GM23338 (cell line): ENCODE measurements around the gene CHCHD3.
"Not testable (repeated sequence)": the region's sequence is repeated elsewhere in the genome, so short reads cannot be mapped to it uniquely, and the experiment has no call there.

Experiments used
- CREB1 ChIP-seq: fragments of 250-450 bp; sonication (Bioruptor Pico); IDR thresholded peaks from 2 replicates; pipeline ENCODE4 v1.5.0; 2020; ENCODE audit warnings: low read depth, mild to moderate bottlenecking, moderate library complexity
- ETS1 ChIP-seq: IDR thresholded peaks from 2 replicates; pipeline ENCODE4 v1.6.1; 2016; ENCODE audit warnings: antibody characterized with exemption
- EZH2 ChIP-seq: fragments of 200-600 bp; sonication (generic); IDR thresholded peaks from one replicate; pipeline ENCODE4 v1.8.0; 2017; ENCODE audit warnings: antibody characterized with exemption, mild to moderate bottlenecking, low read depth; ENCODE audit not compliant: unreplicated experiment
- EZH2phosphoT487 ChIP-seq: fragments of 200-600 bp; sonication (generic); IDR thresholded peaks from one replicate; pipeline ENCODE4 v1.8.1; 2018; ENCODE audit warnings: antibody characterized with exemption; ENCODE audit not compliant: unreplicated experiment
- JUNB ChIP-seq: IDR thresholded peaks from one replicate; pipeline ENCODE4 v1.6.1; 2016; ENCODE audit warnings: antibody characterized with exemption; ENCODE audit not compliant: unreplicated experiment
- NANOG ChIP-seq: IDR thresholded peaks from 2 replicates; pipeline ENCODE4 v1.6.1; 2016; ENCODE audit warnings: antibody characterized with exemption, borderline replicate concordance
- POLR2AphosphoS5 ChIP-seq: IDR thresholded peaks from 2 replicates; pipeline ENCODE4 v1.6.1; 2016; ENCODE audit warnings: antibody characterized with exemption, low read depth
- ZNF331 ChIP-seq: fragments of 250-450 bp; sonication (Bioruptor Pico); IDR thresholded peaks from 2 replicates; pipeline ENCODE4 v1.5.0; 2020; ENCODE audit warnings: low read depth, mild to moderate bottlenecking, moderate library complexity
- ZNF462 ChIP-seq: fragments of 250-450 bp; sonication (Bioruptor Pico); IDR thresholded peaks from 2 replicates; pipeline ENCODE4 v1.5.0; 2020; ENCODE audit warnings: mild to moderate bottlenecking, moderate library complexity
- TF ChIP-seq, protein P1 (sequence below), 2 experiments: fragments of 200-600 bp in 1 of 2; sonication (generic) in 1 of 2; conservative IDR thresholded peaks; 2 replicates each; pipeline versions ENCODE4 v1.5.1 to v1.6.1; 2016 to 2017; ENCODE audit warnings: antibody characterized with exemption in 2 of 2, low read depth in 2 of 2, mild to moderate bottlenecking in 2 of 2, moderate library complexity in 1 of 2
- TF ChIP-seq, protein P2 (sequence below): IDR thresholded peaks from one replicate; pipeline ENCODE4 v1.6.1; 2018; ENCODE audit warnings: antibody characterized with exemption; ENCODE audit not compliant: unreplicated experiment

DNA sequence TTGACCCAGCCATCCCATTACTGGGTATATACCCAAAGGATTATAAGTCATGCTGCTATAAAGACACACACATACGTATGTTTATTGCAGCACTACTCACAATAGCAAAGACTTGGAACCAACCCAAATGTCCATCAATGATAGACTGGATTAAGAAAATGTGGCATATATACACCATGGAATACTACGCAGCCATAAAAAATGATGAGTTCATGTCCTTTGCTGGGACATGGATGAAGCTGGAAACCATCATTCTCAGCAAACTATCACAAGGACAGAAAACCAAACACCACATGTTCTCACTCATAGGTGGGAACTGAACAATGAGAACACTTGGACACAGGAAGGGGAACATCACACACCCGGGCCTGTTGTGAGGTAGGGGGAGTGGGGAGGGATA lies 179.6 kb downstream of the CHCHD3 start:
- TF ChIP-seq, protein P1, sequence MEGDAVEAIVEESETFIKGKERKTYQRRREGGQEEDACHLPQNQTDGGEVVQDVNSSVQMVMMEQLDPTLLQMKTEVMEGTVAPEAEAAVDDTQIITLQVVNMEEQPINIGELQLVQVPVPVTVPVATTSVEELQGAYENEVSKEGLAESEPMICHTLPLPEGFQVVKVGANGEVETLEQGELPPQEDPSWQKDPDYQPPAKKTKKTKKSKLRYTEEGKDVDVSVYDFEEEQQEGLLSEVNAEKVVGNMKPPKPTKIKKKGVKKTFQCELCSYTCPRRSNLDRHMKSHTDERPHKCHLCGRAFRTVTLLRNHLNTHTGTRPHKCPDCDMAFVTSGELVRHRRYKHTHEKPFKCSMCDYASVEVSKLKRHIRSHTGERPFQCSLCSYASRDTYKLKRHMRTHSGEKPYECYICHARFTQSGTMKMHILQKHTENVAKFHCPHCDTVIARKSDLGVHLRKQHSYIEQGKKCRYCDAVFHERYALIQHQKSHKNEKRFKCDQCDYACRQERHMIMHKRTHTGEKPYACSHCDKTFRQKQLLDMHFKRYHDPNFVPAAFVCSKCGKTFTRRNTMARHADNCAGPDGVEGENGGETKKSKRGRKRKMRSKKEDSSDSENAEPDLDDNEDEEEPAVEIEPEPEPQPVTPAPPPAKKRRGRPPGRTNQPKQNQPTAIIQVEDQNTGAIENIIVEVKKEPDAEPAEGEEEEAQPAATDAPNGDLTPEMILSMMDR (conservative IDR thresholded peaks at IDR 0.05; ENCODE audit: low read depth in 2 of 2), result not testable (repeated sequence)
- TF ChIP-seq EZH2; POLR2AphosphoS5; EZH2phosphoT487; JUNB; CREB1 (CRISPR knock-in tag); NANOG; ZNF331 (CRISPR knock-in tag); ETS1; ZNF462: not testable (repeated sequence)
- TF ChIP-seq, protein P2, sequence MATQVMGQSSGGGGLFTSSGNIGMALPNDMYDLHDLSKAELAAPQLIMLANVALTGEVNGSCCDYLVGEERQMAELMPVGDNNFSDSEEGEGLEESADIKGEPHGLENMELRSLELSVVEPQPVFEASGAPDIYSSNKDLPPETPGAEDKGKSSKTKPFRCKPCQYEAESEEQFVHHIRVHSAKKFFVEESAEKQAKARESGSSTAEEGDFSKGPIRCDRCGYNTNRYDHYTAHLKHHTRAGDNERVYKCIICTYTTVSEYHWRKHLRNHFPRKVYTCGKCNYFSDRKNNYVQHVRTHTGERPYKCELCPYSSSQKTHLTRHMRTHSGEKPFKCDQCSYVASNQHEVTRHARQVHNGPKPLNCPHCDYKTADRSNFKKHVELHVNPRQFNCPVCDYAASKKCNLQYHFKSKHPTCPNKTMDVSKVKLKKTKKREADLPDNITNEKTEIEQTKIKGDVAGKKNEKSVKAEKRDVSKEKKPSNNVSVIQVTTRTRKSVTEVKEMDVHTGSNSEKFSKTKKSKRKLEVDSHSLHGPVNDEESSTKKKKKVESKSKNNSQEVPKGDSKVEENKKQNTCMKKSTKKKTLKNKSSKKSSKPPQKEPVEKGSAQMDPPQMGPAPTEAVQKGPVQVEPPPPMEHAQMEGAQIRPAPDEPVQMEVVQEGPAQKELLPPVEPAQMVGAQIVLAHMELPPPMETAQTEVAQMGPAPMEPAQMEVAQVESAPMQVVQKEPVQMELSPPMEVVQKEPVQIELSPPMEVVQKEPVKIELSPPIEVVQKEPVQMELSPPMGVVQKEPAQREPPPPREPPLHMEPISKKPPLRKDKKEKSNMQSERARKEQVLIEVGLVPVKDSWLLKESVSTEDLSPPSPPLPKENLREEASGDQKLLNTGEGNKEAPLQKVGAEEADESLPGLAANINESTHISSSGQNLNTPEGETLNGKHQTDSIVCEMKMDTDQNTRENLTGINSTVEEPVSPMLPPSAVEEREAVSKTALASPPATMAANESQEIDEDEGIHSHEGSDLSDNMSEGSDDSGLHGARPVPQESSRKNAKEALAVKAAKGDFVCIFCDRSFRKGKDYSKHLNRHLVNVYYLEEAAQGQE, result not testable (repeated sequence)
